ENCODE data around the gene TYROBP. TPM values are rescaled to one million over a fixed set of nuclear protein-coding genes. Genes with fewer than 3 reads are reported as not detected.

The TYROBP gene
- total RNA-seq, 1 experiment from 2014 or later: not detected

GRCh38 chr19:35921012-35921411, 12.9 kb upstream of the TYROBP start:
- Histone ChIP-seq H2BK12ac (ENCODE audit: insufficient read length, low read depth, low read length) (no peak overlapping the region), H3K23ac (ENCODE audit: insufficient read length, low read depth, low read length) (no peak overlapping the region), H2BK15ac (ENCODE audit: low read depth, low read length) (no peak overlapping the region), H2BK5ac (ENCODE audit: insufficient read length, low read length) (no peak overlapping the region), H4K5ac (ENCODE audit: insufficient read length, low read depth, low read length) (no peak overlapping the region), H3K56ac (ENCODE audit: insufficient read length, low read depth, low read length) (no peak overlapping the region), H3T11ph (ENCODE audit: low read length) (no peak overlapping the region), H2AK5ac (ENCODE audit: insufficient read length, low read length) (no peak overlapping the region), H3K4me2 (ENCODE audit: insufficient read depth, insufficient read length, low read length) (no peak overlapping the region), H3K79me2 (ENCODE audit: insufficient read depth, low read length) (no peaks in the 10 kb centered on the region), H3K27ac (ENCODE audit: insufficient read length, low read depth, low read length) (no peak overlapping the region), H4K91ac (ENCODE audit: insufficient read length, low read depth, low read length) (no peak overlapping the region), H3K9ac (ENCODE audit: extremely low read depth, insufficient read length, low read length) (no peak overlapping the region), H3K4me1 (ENCODE audit: insufficient read depth, low read length) (no peaks in the 10 kb centered on the region), H3K9me3 (ENCODE audit: control insufficient read depth, low read depth, low read length) (no peaks in the 10 kb centered on the region), H3K27me3 (ENCODE audit: insufficient read depth, low read length) (no peaks in the 10 kb centered on the region), H4K20me1 (ENCODE audit: control insufficient read depth, insufficient read depth, insufficient read length) (no peaks in the 10 kb centered on the region), H3K23me2 (ENCODE audit: insufficient read length, low read depth, low read length, poor library complexity, severe bottlenecking) (no peaks in the 10 kb centered on the region), H2BK120ac (ENCODE audit: low read depth, low read length, poor library complexity, severe bottlenecking) (no peak overlapping the region), H3K4ac (ENCODE audit: low read depth, low read length) (no peak overlapping the region), H4K8ac (replicated peaks; ENCODE audit: insufficient read length, low read depth, low read length) (no peak overlapping the region), H2BK20ac (ENCODE audit: low read depth, low read length, poor library complexity, severe bottlenecking) (no peak overlapping the region), H3K18ac (ENCODE audit: insufficient read length, low read depth, low read length) (no peak overlapping the region), H3K79me1 (ENCODE audit: insufficient read depth, low read depth, low read length, poor library complexity, severe bottlenecking) (no peaks in the 10 kb centered on the region), H3K14ac (ENCODE audit: insufficient read depth, low read length) (no peak overlapping the region), H2AFZ (ENCODE audit: low read length) (no peak overlapping the region)
- Mint-ChIP-seq H3K4me1 (peaks cover 3 to 6% of the 10 kb centered on the region in 2 experiments), H3K36me3 (ENCODE audit: insufficient read depth in 1 of 3, low read depth in 3 of 3) (peaks cover 0 to 7% (median 3%) of the 10 kb centered on the region in 3 experiments; a peak in 2 of 7 replicates), H3K27ac (no peak overlapping the region), H3K9me3 (peaks cover 11% of the 10 kb centered on the region in 2 experiments; a peak in 4 of 5 replicates), H3K27me3 (ENCODE audit: low read depth) (peaks cover 13% of the 10 kb centered on the region), H3K4me3 (no peak overlapping the region)
- WGBS (ENCODE audit: extremely low coverage, insufficient read length, low lambda C conversion rate): no CpG with 5 or more reads among the region's 6 CpGs
- no peak for TF ChIP-seq CTCF (conservative IDR thresholded peaks at IDR 0.05)
- no peak for DNase-seq
